Measurements from ENCODE around the gene SLC25A26.

The SLC25A26 gene

GRCh38 chr3:66199089-66199473, 21.7 kb upstream of the SLC25A26 start:
- Histone ChIP-seq H3K9ac (ENCODE audit: low read depth, low read length) (no peak overlapping the region), H3K4me3 (ENCODE audit: low read depth, low read length) (no peak overlapping the region), H3K9me3 (ENCODE audit: control insufficient read depth, insufficient read depth, low read length) (no peaks in the 10 kb centered on the region), H3K27ac (ENCODE audit: low read depth, low read length) (no peak overlapping the region), H3K36me3 (ENCODE audit: control insufficient read depth, insufficient read depth, low read length) (no peaks in the 10 kb centered on the region), H3K4me1 (ENCODE audit: control insufficient read depth, insufficient read depth, low read length) (no peaks in the 10 kb centered on the region; the same call in 1 of the 2 replicates), H3K27me3 (ENCODE audit: control insufficient read depth, insufficient read depth, low read length) (no peaks in the 10 kb centered on the region)

- Histone ChIP-seq H3K27me3 (ENCODE audit: control insufficient read depth, insufficient read depth, low read length) (no peaks in the 10 kb centered on the region), H3K36me3 (ENCODE audit: control insufficient read depth, insufficient read depth, low read length) (no peaks in the 10 kb centered on the region), H3K4me3 (ENCODE audit: low read depth, low read length) (no peak overlapping the region), H3K9me3 (ENCODE audit: control insufficient read depth, insufficient read depth, low read length) (no peaks in the 10 kb centered on the region), H3K4me1 (ENCODE audit: control insufficient read depth, insufficient read depth, low read length) (no peaks in the 10 kb centered on the region; the same call in 1 of the 2 replicates), H3K27ac (ENCODE audit: low read depth, low read length) (no peak overlapping the region), H3K9ac (ENCODE audit: low read depth, low read length) (no peak overlapping the region)
Measured at GRCh38 chr3:66200147-66200546, 20.7 kb upstream of the SLC25A26 start.

GRCh38 chr3:66200786-66201185, 20.0 kb upstream of the SLC25A26 start:
- H3K9ac ChIP-seq (ENCODE audit: low read depth, low read length): no peak overlapping the region
- no peaks in the 10 kb centered on the region for H3K9me3 ChIP-seq (ENCODE audit: control insufficient read depth, insufficient read depth, low read length)
- no peak overlapping the region for H3K27ac ChIP-seq (ENCODE audit: low read depth, low read length)
- H3K36me3 ChIP-seq (ENCODE audit: control insufficient read depth, insufficient read depth, low read length): no peaks in the 10 kb centered on the region
- H3K27me3 ChIP-seq (ENCODE audit: control insufficient read depth, insufficient read depth, low read length): no peaks in the 10 kb centered on the region
- H3K4me3 ChIP-seq (ENCODE audit: low read depth, low read length): no peak overlapping the region
- no peaks in the 10 kb centered on the region; the same call in 1 of the 2 replicates for H3K4me1 ChIP-seq (ENCODE audit: control insufficient read depth, insufficient read depth, low read length)

- no peaks in the 10 kb centered on the region for H3K36me3 ChIP-seq (ENCODE audit: control insufficient read depth, insufficient read depth, low read length)
- no peak overlapping the region for H3K9ac ChIP-seq (ENCODE audit: low read depth, low read length)
- H3K4me1 ChIP-seq (ENCODE audit: control insufficient read depth, insufficient read depth, low read length): no peaks in the 10 kb centered on the region
- no peak overlapping the region for H3K4me3 ChIP-seq (ENCODE audit: low read depth, low read length)
- H3K27me3 ChIP-seq (ENCODE audit: control insufficient read depth, insufficient read depth, low read length): no peaks in the 10 kb centered on the region
- no peak overlapping the region for H3K27ac ChIP-seq (ENCODE audit: low read depth, low read length)
- H3K9me3 ChIP-seq (ENCODE audit: control insufficient read depth, insufficient read depth, low read length): no peaks in the 10 kb centered on the region
Measured at GRCh38 chr3:66203275-66203674, 17.5 kb upstream of the SLC25A26 start.

- Histone ChIP-seq H3K36me3 (ENCODE audit: control insufficient read depth, insufficient read depth, low read length) (no peaks in the 10 kb centered on the region), H3K4me1 (ENCODE audit: control insufficient read depth, insufficient read depth, low read length) (no peaks in the 10 kb centered on the region), H3K9me3 (ENCODE audit: control insufficient read depth, insufficient read depth, low read length) (no peaks in the 10 kb centered on the region), H3K27ac (ENCODE audit: low read depth, low read length) (no peak overlapping the region), H3K4me3 (ENCODE audit: low read depth, low read length) (no peak overlapping the region), H3K27me3 (ENCODE audit: control insufficient read depth, insufficient read depth, low read length) (no peaks in the 10 kb centered on the region), H3K9ac (ENCODE audit: low read depth, low read length) (no peak overlapping the region)
Measured at GRCh38 chr3:66206806-66207205, 14.0 kb upstream of the SLC25A26 start.

- H3K9me3 ChIP-seq (ENCODE audit: control insufficient read depth, insufficient read depth, low read length): no peaks in the 10 kb centered on the region
- H3K4me1 ChIP-seq (ENCODE audit: control insufficient read depth, insufficient read depth, low read length): no peaks in the 10 kb centered on the region
- H3K27ac ChIP-seq (ENCODE audit: low read depth, low read length): no peak overlapping the region
- no peak overlapping the region for H3K4me3 ChIP-seq (ENCODE audit: low read depth, low read length)
- no peaks in the 10 kb centered on the region for H3K27me3 ChIP-seq (ENCODE audit: control insufficient read depth, insufficient read depth, low read length)
- no peak overlapping the region for H3K9ac ChIP-seq (ENCODE audit: low read depth, low read length)
- no peaks in the 10 kb centered on the region for H3K36me3 ChIP-seq (ENCODE audit: control insufficient read depth, insufficient read depth, low read length)
Measured at GRCh38 chr3:66208189-66208588, 12.6 kb upstream of the SLC25A26 start.

GRCh38 chr3:66210687-66211295, 10.0 kb upstream of the SLC25A26 start:
- H3K4me3 ChIP-seq (ENCODE audit: low read depth, low read length): no peak overlapping the region
- no peaks in the 10 kb centered on the region for H3K36me3 ChIP-seq (ENCODE audit: control insufficient read depth, insufficient read depth, low read length)

GRCh38 chr3:66211779-66212178, 9.0 kb upstream of the SLC25A26 start:
- Histone ChIP-seq H3K9me3 (ENCODE audit: control insufficient read depth, insufficient read depth, low read length) (no peaks in the 10 kb centered on the region), H3K9ac (ENCODE audit: low read depth, low read length) (no peak overlapping the region), H3K36me3 (ENCODE audit: control insufficient read depth, insufficient read depth, low read length) (no peaks in the 10 kb centered on the region), H3K27me3 (ENCODE audit: control insufficient read depth, insufficient read depth, low read length) (no peaks in the 10 kb centered on the region), H3K27ac (ENCODE audit: low read depth, low read length) (no peak overlapping the region), H3K4me3 (ENCODE audit: low read depth, low read length) (no peak overlapping the region), H3K4me1 (ENCODE audit: control insufficient read depth, insufficient read depth, low read length) (no peaks in the 10 kb centered on the region)

More at GRCh38 chr3:66210687-66211295, 10.0 kb upstream of the SLC25A26 start:
- Histone ChIP-seq H3K27me3 (ENCODE audit: control insufficient read depth, insufficient read depth, low read length) (no peaks in the 10 kb centered on the region), H3K27ac (ENCODE audit: low read depth, low read length) (no peak overlapping the region), H3K4me1 (ENCODE audit: control insufficient read depth, insufficient read depth, low read length) (no peaks in the 10 kb centered on the region), H3K9ac (ENCODE audit: low read depth, low read length) (no peak overlapping the region), H3K9me3 (ENCODE audit: control insufficient read depth, insufficient read depth, low read length) (no peaks in the 10 kb centered on the region)

- Histone ChIP-seq H3K4me3 (ENCODE audit: low read depth, low read length) (no peak overlapping the region), H3K27me3 (ENCODE audit: control insufficient read depth, insufficient read depth, low read length) (no peaks in the 10 kb centered on the region), H3K36me3 (ENCODE audit: control insufficient read depth, insufficient read depth, low read length) (no peaks in the 10 kb centered on the region), H3K9me3 (ENCODE audit: control insufficient read depth, insufficient read depth, low read length) (no peaks in the 10 kb centered on the region), H3K4me1 (ENCODE audit: control insufficient read depth, insufficient read depth, low read length) (no peaks in the 10 kb centered on the region), H3K9ac (ENCODE audit: low read depth, low read length) (no peak overlapping the region), H3K27ac (ENCODE audit: low read depth, low read length) (no peak overlapping the region)
Measured at GRCh38 chr3:66215106-66215505, 5.7 kb upstream of the SLC25A26 start.

- Histone ChIP-seq H3K36me3 (ENCODE audit: control insufficient read depth, insufficient read depth, low read length) (peaks cover 12% of the 10 kb centered on the region; the same call in 1 of the 2 replicates), H3K27ac (ENCODE audit: low read depth, low read length) (no peak overlapping the region), H3K4me3 (ENCODE audit: low read depth, low read length) (peak overlapping the region; percentile 89), H3K9me3 (ENCODE audit: control insufficient read depth, insufficient read depth, low read length) (no peaks in the 10 kb centered on the region), H3K4me1 (ENCODE audit: control insufficient read depth, insufficient read depth, low read length) (no peaks in the 10 kb centered on the region), H3K27me3 (ENCODE audit: control insufficient read depth, insufficient read depth, low read length) (no peaks in the 10 kb centered on the region), H3K9ac (ENCODE audit: low read depth, low read length) (no peak overlapping the region)
Measured at GRCh38 chr3:66220066-66220465, 735 bp upstream of the SLC25A26 start.

GRCh38 chr3:66224220-66224619, 3.4 kb downstream of the SLC25A26 start:
- H3K36me3 ChIP-seq (ENCODE audit: control insufficient read depth, insufficient read depth, low read length): peaks cover 12% of the 10 kb centered on the region; the same call in 1 of the 2 replicates
- H3K4me3 ChIP-seq (ENCODE audit: low read depth, low read length): no peak overlapping the region
- no peaks in the 10 kb centered on the region for H3K9me3 ChIP-seq (ENCODE audit: control insufficient read depth, insufficient read depth, low read length)
- H3K4me1 ChIP-seq (ENCODE audit: control insufficient read depth, insufficient read depth, low read length): no peaks in the 10 kb centered on the region
- H3K27ac ChIP-seq (ENCODE audit: low read depth, low read length): no peak overlapping the region
- no peaks in the 10 kb centered on the region for H3K27me3 ChIP-seq (ENCODE audit: control insufficient read depth, insufficient read depth, low read length)
- H3K9ac ChIP-seq (ENCODE audit: low read depth, low read length): no peak overlapping the region

All from HUES48 (cell line).